Thoracic aorta (tissue), 2 donors: ENCODE results near the gene ZBTB9. TPM values are rescaled to one million over a fixed set of nuclear protein-coding genes. Genes with fewer than 3 reads are reported as not detected.

ENCODE experiments used
- ATAC-seq: fragments of 150-250 bp; one replicate; pipeline ENCODE4 v1.8.0; 2017; ENCODE audit warnings: low read depth; ENCODE audit not compliant: insufficient number of reproducible peaks, low FRiP score
- DNase-seq: peaks from one replicate; pipeline ENCODE4 v3.0.0-alpha.2; 2020; ENCODE audit warnings: low spot score
- H3K27ac ChIP-seq, 2 donors: fragments of 200-600 bp; sonication (generic); 1 replicate in 1 of 2; 2 replicates in 1 of 2; pipeline ENCODE4 v1.5.1; 2016; ENCODE audit warnings: mild to moderate bottlenecking in 2 of 2, moderate library complexity in 2 of 2
- H3K27me3 ChIP-seq: fragments of 200-600 bp; sonication (generic); replicated peaks from 2 replicates; pipeline ENCODE4 v1.6.0; 2016; ENCODE audit warnings: mild to moderate bottlenecking; ENCODE audit not compliant: insufficient read depth
- H3K36me3 ChIP-seq: fragments of 200-600 bp; sonication (generic); one replicate; pipeline ENCODE4 v1.5.1; 2016
- H3K4me1 ChIP-seq, 2 donors: fragments of 200-600 bp; sonication (generic); 1 replicate in 1 of 2; 2 replicates in 1 of 2; pipeline versions ENCODE4 v1.5.1 to v1.6.0; 2016; ENCODE audit warnings: low read depth in 2 of 2, mild to moderate bottlenecking in 1 of 2; ENCODE audit not compliant: control insufficient read depth in 1 of 2
- H3K4me3 ChIP-seq: fragments of 200-600 bp; sonication (generic); 2 replicates; pipeline ENCODE4 v1.5.1; 2016; ENCODE audit warnings: mild to moderate bottlenecking
- H3K9me3 ChIP-seq: fragments of 200-600 bp; sonication (generic); 2 replicates; pipeline ENCODE4 v1.5.1; 2016
- CTCF ChIP-seq: fragments of 200-600 bp; sonication (generic); IDR thresholded peaks from one replicate; pipeline ENCODE4 v1.5.1; 2019; ENCODE audit warnings: antibody characterized with exemption
- total RNA-seq, 2 donors: library from RNA; depleted of rRNA; stranded (reverse); fragments of >200 nt; gene quantifications; one replicate each; pipeline versions ENCODE4 v1.1.0 to v1.2.3, GENCODE V29; 2016

Gene ZBTB9
- total RNA-seq, 2 donors from 2014 or later, result 1.1 to 7.1 TPM

DNA sequence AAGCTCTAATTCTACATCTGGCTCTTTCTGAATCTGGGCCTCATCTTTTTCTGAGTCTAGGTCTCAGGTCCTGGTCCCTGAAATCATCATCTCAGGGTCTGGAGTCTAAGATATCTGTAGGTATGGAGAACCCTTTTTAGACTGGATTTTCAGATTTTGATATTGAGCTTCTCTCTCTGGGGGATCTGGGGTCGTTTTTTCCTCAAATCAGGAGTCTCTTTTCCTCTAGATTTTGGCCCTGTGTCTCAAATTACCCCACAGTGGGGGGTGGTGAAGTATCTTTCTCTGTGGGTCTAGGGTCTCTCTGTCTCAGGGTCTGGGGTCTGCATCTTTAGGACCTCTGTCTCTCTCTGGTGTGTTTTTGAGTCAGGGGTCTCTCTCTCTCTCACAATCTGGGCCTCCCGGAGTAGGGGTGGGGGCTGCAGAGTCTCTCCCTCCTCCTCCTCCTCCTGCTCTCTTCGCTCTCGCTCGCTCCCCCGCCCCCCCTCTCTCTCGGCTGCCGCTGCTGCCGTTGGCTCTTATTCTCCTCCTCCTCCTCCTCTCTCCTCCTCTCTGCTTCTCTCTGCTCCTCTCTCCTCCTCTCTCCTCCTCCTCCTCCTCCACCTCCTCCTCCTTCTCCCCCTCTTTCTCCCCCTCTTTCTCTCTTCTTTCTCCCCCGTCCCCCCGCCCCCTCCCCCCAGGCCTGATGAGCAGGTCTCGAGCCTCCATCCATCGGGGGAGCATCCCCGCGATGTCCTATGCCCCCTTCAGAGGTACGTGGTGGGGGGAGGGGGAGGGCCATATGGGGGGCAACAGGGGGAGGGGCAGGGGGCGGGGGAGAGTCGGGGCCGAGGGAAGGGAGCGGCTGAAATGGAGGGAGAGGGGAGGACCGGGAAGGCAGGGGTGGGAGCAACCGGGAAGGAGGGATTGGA is 34.5 kb upstream of the ZBTB9 start, which contains the start of gene SYNGAP1:
Gene SYNGAP1, plus strand, starts transcription at position 486 of the 911 bp plus-strand sequence. Its CDS starts 200 bp downstream, at position 686.
- Histone ChIP-seq H3K4me3 (peak within 1 kb of the TSS; percentile 70), H3K36me3 (peaks cover 10% of the 10 kb centered on the region), H3K27ac (peak within 1 kb of the TSS; percentile 91 to 92), H3K27me3 (no peaks in the 10 kb centered on the region), H3K4me1 (peaks cover 22 to 52% of the 10 kb centered on the region in 2 donors), H3K9me3 (no peaks in the 10 kb centered on the region)
- ATAC-seq, result no peak
- no peak for TF ChIP-seq CTCF
- DNase-seq, result no peak

- ATAC-seq, result no peak
These were observed 33.7 kb upstream of the ZBTB9 start for GRCh38 chr6:33420491-33421343.

GRCh38 chr6:33421344-33421643 is 33.1 kb upstream of the ZBTB9 start:
- Histone ChIP-seq H3K27ac (peak overlapping the region in 1 of 2 donors; percentile 5), H3K4me3 (no peak overlapping the region), H3K27me3 (no peaks in the 10 kb centered on the region), H3K4me1 (peaks cover 24 to 45% of the 10 kb centered on the region in 2 donors), H3K36me3 (no peaks in the 10 kb centered on the region), H3K9me3 (no peaks in the 10 kb centered on the region)
- DNase-seq (no peak), ATAC-seq (no peak)
- TF ChIP-seq CTCF, result no peak

More at GRCh38 chr6:33420491-33421343, 33.7 kb upstream of the ZBTB9 start:
- no peak for DNase-seq
- Histone ChIP-seq H3K27ac (peak overlapping the region; percentile 54 to 62), H3K9me3 (no peaks in the 10 kb centered on the region), H3K4me3 (peak overlapping the region; percentile 68), H3K4me1 (peaks cover 23 to 49% of the 10 kb centered on the region in 2 donors), H3K27me3 (no peaks in the 10 kb centered on the region), H3K36me3 (peaks cover 4% of the 10 kb centered on the region)
- TF ChIP-seq CTCF, result no peak

DNA sequence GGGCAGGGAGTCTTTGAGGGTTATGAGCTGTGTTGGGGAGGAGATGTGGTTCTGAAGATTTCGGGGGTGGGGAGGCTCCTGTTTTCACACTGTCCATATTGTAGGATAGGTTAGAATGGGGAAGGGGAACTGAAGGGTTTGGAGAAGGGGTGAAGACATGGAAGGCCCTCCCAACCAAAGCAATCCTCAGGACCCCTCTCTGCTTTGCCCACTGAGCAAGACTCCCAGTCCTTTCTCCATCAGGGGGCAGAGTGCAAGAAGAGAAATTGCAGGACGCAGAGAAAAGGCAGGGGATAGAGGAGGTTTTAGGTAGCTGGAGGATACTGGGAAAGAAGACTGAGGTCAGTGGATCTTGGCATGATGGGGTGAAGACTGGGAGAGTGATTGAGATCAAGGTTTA is 30.6 kb upstream of the ZBTB9 start:
- no peak for TF ChIP-seq CTCF
- H3K27ac ChIP-seq, result peak overlapping the region in 1 of 2 donors; percentile 66
- DNase-seq (no peak), ATAC-seq (no peak)
- no peaks in the 10 kb centered on the region for H3K36me3 ChIP-seq
- no peaks in the 10 kb centered on the region for H3K27me3 ChIP-seq
- no peak overlapping the region for H3K4me3 ChIP-seq
- peaks cover 28 to 45% of the 10 kb centered on the region in 2 donors for H3K4me1 ChIP-seq
- no peaks in the 10 kb centered on the region for H3K9me3 ChIP-seq
